ENCODE measurements around the gene KIF13A. TPM values are rescaled to one million over a fixed set of nuclear protein-coding genes. Genes with fewer than 3 reads are reported as not detected.

The KIF13A gene
- total and polyA plus RNA-seq, 10 donors, result 3.7 to 32.0 (median 19.9) TPM

DNA sequence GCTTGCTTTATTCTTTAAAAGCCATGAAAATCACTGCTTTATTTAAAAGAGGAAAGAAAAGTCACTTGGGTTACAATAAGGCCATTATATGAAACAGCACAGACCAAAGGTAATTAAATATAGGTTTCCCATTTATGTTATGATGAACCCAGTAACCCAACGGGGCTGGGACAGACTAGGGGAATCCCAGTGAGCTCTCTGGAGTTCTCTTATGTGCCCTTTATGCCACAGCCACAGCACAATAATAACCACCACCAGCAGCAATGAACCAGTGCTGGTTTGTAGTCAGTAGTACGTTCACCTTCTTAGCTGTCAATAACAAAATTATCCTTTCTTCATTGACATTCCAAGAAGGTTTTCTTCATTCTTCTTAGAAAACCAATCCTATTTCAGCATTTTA is 87.4 kb downstream of the KIF13A start:
- intact Hi-C loops (cut with DNase I; ENCODE audit: low total_unique reads), result no loop called here
- WGBS, 5 donors, result 58 to 79% (median 73%) methylated on average over 2 of the region's 2 CpGs
- TF ChIP-seq, protein P1, sequence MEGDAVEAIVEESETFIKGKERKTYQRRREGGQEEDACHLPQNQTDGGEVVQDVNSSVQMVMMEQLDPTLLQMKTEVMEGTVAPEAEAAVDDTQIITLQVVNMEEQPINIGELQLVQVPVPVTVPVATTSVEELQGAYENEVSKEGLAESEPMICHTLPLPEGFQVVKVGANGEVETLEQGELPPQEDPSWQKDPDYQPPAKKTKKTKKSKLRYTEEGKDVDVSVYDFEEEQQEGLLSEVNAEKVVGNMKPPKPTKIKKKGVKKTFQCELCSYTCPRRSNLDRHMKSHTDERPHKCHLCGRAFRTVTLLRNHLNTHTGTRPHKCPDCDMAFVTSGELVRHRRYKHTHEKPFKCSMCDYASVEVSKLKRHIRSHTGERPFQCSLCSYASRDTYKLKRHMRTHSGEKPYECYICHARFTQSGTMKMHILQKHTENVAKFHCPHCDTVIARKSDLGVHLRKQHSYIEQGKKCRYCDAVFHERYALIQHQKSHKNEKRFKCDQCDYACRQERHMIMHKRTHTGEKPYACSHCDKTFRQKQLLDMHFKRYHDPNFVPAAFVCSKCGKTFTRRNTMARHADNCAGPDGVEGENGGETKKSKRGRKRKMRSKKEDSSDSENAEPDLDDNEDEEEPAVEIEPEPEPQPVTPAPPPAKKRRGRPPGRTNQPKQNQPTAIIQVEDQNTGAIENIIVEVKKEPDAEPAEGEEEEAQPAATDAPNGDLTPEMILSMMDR (IDR thresholded peaks at IDR 0.05 in 8 of 11, conservative IDR thresholded peaks at IDR 0.05 in 3 of 11), result no peak
- TF ChIP-seq POLR2AphosphoS5 (IDR thresholded peaks at IDR 0.05) (no peak), POLR2A (IDR thresholded peaks at IDR 0.05) (no peak)

DNA sequence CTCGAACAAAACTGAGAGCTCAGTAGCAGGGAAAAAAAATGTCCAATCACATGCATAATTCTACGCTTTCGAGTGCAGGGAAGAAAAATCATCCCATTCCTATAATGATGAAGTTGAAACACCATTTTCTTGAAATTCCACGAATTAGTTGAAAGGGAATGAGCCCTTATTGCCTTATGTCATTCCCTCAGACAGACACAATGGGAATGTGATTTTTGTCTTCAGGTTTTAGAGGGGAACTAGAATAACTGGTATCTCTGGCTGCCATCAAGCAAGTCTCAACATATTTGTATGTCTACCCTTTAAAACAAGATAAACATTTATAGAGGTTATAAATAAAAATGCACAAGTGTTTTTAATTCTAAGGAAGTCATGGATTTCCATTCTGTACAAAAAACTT is 87.9 kb downstream of the KIF13A start:
- intact Hi-C loops (cut with DNase I; ENCODE audit: low total_unique reads), result no loop called here

More for the DNA sequence above, 87.4 kb downstream of the KIF13A start:
- peaks cover 0 to 31% (median 0%) of the 10 kb centered on the region in 6 donors for H3K36me3 ChIP-seq
- no peaks in the 10 kb centered on the region for H3K27me3 ChIP-seq (replicated peaks in 1 of 7)
- peaks cover 6 to 21% (median 15%) of the 10 kb centered on the region in 8 donors for H3K9me3 ChIP-seq
- H3K4me1 ChIP-seq, result peaks cover 0 to 17% (median 1%) of the 10 kb centered on the region in 6 donors
- no peak overlapping the region for H3K4me3 ChIP-seq
- no peak for DNase-seq
- no peak overlapping the region for H3K27ac ChIP-seq

DNA sequence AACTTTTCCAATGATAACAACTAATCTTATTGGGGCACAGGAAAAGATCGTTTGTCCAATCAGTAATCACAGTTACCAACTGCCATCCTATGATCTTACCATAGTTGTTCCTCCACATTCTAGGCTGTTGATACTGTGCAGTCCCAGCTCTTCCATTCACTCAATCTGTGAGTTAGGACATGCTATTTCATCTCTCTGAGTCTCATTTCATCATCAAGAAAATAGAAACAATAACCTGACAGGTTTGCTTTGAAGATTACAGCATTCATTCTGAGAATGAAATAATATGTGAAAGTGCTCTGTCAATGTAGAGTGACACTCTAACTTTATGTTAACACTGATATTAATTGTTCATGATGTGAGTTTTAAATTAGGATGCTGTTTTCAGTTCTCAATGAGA is 89.8 kb downstream of the KIF13A start:
- peaks cover 6 to 34% (median 27%) of the 10 kb centered on the region in 8 donors for H3K9me3 ChIP-seq
- WGBS, 5 donors, result 78 to 97% (median 92%) methylated on average over 1 of the region's 1 CpG
- no peaks in the 10 kb centered on the region for H3K4me1 ChIP-seq
- H3K27me3 ChIP-seq (replicated peaks in 1 of 7), result no peaks in the 10 kb centered on the region
- peaks cover 0 to 44% (median 0%) of the 10 kb centered on the region in 6 donors for H3K36me3 ChIP-seq
- no peak overlapping the region for H3K4me3 ChIP-seq
- no peak overlapping the region for H3K27ac ChIP-seq
- TF ChIP-seq POLR2AphosphoS5 (IDR thresholded peaks at IDR 0.05) (no peak), POLR2A (IDR thresholded peaks at IDR 0.05) (no peak)
- TF ChIP-seq, protein P1 (IDR thresholded peaks at IDR 0.05 in 8 of 11, conservative IDR thresholded peaks at IDR 0.05 in 3 of 11), result no peak
- intact Hi-C loops (cut with DNase I; ENCODE audit: low total_unique reads), result no loop called here
- no peak for DNase-seq

More for the DNA sequence above, 87.9 kb downstream of the KIF13A start:
- Histone ChIP-seq H3K9me3 (peaks cover 6 to 26% (median 20%) of the 10 kb centered on the region in 8 donors), H3K27ac (no peak overlapping the region), H3K4me3 (no peak overlapping the region), H3K4me1 (peaks cover 0 to 14% (median 1%) of the 10 kb centered on the region in 6 donors), H3K36me3 (peaks cover 0 to 36% (median 0%) of the 10 kb centered on the region in 6 donors), H3K27me3 (replicated peaks in 1 of 7) (no peaks in the 10 kb centered on the region)
- TF ChIP-seq POLR2A (IDR thresholded peaks at IDR 0.05), result no peak
- no peak for TF ChIP-seq POLR2AphosphoS5 (IDR thresholded peaks at IDR 0.05)
- TF ChIP-seq, protein P1 (IDR thresholded peaks at IDR 0.05 in 8 of 11, conservative IDR thresholded peaks at IDR 0.05 in 3 of 11), result no peak
- DNase-seq, result no peak
- 85 to 95% (median 90%) methylated on average over 4 of the region's 4 CpGs for WGBS, 5 donors

DNA sequence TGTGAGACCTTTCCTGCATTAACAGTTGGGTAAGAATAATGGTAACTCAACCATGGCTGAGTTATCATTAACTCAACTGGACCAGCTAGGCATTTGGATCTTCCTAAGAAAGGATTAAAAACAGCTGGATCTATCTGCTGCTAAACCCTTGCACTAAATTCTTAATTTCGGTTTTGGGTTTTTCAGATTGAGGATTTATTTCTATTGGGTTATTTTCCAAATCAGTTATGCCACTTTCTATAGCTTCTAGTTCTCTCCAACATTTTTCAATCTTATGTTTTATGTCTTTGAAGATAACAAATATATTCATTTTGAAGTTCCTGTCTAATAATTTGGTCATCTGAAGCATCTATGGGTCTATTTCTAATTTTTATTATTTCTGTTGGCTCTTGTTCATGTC is 92.5 kb downstream of the KIF13A start:
- Histone ChIP-seq H3K9me3 (peaks cover 6 to 34% (median 27%) of the 10 kb centered on the region in 8 donors), H3K4me3 (no peak overlapping the region), H3K27me3 (replicated peaks in 1 of 7) (no peaks in the 10 kb centered on the region), H3K4me1 (peaks cover 0 to 8% (median 0%) of the 10 kb centered on the region in 6 donors), H3K27ac (no peak overlapping the region), H3K36me3 (peaks cover 0 to 44% (median 0%) of the 10 kb centered on the region in 6 donors)
- DNase-seq, result no peak
- no peak for TF ChIP-seq POLR2A (IDR thresholded peaks at IDR 0.05)
- no peak for TF ChIP-seq POLR2AphosphoS5 (IDR thresholded peaks at IDR 0.05)
- TF ChIP-seq, protein P1 (IDR thresholded peaks at IDR 0.05 in 8 of 11, conservative IDR thresholded peaks at IDR 0.05 in 3 of 11), result no peak
- intact Hi-C loops (cut with DNase I; ENCODE audit: low total_unique reads), result no loop called here
- 91 to 100% (median 100%) methylated on average over 1 of the region's 1 CpG for WGBS, 5 donors

Data from spleen (tissue), 11 donors.